ENCODE measurements around the gene UPK1A.
A peak's percentile ranks its signal among the peaks of the same experiment; 100 is the strongest.

UPK1A gene

DNA sequence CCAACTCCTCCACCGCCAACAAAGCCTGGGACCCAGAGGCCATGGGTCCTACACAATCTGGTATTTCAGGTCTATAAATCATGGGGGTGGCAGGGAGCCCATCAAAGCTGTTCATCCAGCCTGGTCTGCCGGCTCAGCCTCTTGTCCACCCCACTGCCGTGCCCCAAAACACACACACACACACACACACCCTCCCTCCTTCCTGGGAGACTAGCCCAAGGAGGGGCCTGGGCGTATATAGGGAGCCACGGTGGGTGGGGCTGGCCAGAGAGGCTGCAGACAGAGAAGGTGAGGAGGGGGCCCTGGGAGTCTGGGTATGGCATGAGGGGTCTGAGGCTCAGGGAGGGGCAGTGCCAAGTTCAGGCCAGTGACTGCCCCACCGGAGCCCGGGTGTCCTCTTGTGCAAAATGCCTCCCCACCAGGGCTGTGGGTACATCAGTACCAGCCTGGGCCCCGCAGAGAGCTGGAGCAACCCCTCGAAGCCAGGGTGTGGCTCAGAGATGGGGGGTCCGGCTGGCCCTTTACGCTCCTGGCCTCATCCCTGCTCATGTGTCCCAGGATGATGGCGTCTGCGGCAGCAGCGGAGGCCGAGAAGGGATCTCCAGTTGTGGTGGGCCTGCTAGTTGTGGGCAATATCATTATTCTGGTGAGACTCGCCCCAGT lies at the start of gene UPK1A:
TSS of gene UPK1A (plus strand) at position 267 of the 663 bp plus-strand sequence. CDS start at position 563, 296 bp downstream.
- no peak for DNase-seq

DNA sequence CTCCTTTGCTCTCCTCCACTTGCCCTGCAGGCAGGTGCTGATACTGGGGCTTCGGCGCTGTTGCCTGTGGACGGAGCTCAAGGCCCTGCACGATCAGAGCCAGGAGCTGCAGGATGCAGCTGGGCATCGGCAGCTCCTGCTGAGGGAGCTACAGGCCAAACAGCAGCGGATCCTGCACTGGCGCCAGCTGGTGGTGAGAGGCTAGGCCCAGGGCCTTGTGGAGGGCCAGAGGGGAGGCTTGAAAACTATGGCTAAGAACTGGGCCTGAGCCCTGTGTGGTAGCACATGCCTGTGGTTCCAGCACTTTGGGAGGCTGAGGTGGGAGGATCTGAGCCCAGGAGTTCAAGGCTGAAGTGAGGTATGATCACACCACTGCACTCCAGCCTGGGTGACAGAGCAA lies 47.5 kb upstream of the UPK1A start:
- DNase-seq: no peak

DNA sequence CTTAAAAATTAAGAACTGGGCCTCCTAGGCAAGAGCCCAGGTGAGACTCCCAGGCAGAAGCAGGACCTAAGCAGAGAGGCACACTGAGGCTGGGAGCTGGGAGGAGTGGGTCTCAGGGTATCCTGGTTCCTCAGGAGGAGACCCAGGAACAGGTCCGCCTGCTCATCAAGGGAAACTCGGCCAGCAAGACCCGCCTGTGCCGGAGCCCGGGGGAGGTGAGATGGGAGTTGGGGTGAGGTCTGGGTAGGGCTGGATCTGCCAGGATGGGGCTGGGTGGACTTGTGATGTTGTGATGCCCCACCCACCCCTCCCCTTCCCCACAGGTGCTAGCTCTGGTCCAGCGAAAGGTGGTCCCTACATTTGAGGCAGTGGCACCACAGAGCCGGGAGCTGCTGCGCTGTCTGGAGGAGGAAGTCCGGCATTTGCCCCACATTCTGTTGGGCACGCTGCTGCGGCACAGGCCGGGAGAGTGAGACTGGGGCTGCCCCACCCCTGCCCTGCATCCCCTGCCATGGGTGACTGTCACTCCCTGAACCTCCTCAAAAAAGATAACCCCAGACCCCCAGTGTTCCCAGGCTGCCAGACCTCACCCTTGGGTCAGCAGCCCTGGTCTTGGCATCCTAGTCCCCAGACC lies 46.9 kb upstream of the UPK1A start:
- DNase-seq: no peak

DNA sequence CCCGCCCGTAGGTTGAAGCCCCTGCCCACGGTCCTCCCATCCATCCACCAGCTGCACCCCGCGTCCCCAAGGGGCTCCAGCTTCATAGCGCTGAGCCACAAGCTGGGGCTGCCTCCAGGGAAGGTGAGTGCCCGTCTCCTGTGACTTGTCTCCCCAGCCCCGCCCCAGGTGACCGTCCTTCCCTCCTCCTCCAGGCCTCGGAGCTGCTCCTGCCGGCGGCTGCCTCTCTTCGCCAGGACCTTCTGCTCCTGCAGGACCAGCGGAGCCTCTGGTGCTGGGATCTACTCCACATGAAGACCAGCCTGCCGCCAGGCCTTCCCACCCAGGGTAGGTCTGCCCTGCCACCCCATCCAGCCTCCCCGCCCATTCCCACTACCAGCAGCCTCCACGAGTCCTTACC lies 46.3 kb upstream of the UPK1A start:
- DNase-seq: no peak

DNA sequence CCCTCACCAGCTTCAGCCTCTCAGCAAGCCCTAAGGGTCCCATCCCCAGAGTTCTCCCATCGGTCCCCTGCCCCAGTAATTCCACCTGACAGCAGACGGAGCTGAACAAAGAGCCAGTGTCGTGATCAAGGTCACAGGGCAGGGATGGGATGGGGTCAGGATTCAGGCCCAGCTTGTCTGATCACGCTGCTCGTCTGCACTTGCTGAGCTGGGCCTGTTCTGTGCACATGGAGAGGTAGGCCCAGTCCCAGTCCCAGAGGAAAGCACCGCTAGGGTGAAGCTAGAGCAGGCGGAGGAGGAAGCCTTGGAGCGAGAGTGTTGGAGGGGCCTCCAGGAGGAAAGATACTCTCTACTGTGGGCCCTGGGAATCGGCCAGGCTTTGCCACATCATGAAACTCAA lies 44.6 kb upstream of the UPK1A start:
- DNase-seq: no peak

DNA sequence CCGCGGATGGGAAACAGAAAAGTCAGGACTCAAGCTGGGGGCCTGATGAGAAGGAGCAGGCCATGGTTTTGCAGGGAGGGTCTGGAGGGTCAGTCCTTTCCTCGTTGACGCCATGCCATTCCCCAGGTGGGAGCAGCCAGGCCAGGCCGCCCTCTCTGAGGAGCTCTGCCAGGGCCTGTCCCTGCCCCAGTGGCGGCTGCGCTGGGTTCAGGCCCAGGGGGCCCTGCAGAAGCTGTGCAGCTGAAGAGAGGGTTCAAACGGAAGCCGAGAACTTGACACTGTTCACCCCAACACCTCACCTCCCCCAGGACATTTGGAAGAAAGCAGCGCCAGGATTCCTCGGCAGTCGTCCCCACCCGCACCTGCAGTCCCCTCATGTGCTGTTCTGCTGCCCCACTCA lies 43.6 kb upstream of the UPK1A start:
- DNase-seq: no peak

DNA sequence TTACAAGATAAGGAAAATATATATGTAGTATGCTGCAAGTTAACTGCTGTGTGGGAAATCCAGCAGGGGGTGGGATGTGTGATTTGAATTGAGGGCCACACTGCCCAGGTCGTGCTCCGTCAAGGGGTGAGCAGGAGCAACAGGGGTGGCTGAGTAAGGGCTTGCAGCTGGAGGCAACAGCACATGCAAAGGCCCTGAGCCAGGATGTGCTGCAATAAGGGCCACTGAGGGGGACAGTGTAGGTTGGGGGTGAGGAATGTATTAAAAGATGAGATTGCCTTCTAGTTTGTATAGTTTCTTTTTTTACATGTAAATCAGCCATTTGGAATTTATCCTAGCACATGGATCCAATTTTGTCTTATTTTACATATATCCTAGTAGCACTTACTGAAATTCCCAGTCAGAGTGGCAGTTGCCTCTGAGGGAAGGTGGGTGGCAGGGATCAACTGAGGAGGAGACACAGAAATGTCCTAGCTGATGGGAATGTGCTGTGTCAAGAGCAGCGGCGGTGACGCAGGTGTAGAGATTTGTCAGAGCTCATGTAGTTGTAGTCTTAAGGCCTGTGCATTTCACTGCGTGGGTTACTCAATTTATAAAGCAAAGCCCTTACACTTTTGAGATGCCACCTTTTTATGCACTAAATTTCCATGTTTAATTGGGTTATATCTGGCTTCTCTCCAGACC lies 42.8 kb upstream of the UPK1A start:
- no peak for DNase-seq

DNA sequence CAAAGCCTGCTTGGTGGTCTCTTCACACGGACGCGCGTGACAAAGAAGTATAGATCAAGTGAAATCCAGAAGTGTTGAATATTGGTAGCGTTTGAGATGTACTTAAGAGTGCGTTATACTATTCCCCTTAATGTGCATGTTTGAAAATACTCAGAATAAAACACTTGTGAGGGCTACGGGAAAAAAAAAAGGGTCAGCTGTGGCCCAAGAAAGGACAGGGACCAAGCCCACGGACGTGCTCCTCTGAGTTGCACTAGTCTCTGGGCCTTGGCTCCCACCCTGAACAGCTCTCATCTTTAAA lies 38.1 kb upstream of the UPK1A start:
- DNase-seq: no peak

DNA sequence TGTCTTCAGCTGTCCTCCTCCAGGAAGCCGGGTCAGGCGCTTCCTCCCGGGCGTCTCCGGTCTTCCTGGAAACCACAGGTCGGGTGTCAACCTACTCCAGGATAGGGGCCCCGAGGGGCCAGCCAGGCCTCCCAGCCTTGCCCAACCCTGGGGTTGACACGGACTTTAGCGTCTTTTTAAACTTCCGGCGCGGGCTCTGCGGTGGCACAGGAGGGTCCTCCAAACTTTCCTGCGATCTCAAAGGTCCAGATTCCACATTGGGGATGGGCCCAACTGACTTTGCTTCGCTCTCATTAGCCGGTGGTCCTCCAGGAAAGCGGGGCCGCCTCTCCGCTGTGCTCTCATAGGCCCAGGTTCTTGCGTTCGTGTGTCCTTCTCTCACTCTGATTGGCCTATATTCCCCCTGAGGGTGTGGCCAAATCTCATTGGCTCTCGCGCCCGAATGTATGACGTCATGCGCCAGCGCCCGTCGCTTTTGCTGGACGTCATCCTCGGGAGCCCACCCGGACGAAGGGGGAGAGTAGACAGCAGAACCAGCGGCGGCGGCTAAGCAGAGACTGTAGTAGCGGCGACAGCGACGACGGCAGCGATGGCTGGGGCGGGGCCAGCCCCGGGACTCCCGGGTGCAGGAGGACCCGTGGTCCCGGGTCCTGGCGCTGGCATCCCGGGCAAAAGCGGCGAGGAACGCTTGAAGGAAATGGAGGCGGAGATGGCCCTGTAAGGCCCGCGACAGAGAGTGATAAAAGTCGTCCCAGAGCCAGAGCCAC lies 37.6 kb upstream of the UPK1A start, which contains the start of gene RBM42:
TSS of gene RBM42 (plus strand) at position 472 of the 767 bp plus-strand sequence. CDS start at position 590, 118 bp downstream.
- peak; percentile 98 for DNase-seq

DNA sequence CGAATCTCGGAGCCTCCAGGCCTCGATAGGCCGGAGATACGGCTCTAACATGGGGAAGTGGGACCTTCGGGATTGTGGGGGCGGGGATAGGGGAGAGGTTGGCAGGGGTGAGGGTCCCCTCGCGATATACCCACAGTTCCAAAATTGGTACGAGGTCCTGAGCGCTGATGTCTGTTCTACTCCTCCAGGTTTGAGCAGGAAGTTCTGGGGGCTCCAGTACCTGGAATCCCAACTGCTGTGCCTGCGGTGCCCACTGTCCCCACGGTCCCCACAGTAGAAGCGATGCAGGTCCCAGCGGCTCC lies 37.0 kb upstream of the UPK1A start:
- DNase-seq: no peak

DNA sequence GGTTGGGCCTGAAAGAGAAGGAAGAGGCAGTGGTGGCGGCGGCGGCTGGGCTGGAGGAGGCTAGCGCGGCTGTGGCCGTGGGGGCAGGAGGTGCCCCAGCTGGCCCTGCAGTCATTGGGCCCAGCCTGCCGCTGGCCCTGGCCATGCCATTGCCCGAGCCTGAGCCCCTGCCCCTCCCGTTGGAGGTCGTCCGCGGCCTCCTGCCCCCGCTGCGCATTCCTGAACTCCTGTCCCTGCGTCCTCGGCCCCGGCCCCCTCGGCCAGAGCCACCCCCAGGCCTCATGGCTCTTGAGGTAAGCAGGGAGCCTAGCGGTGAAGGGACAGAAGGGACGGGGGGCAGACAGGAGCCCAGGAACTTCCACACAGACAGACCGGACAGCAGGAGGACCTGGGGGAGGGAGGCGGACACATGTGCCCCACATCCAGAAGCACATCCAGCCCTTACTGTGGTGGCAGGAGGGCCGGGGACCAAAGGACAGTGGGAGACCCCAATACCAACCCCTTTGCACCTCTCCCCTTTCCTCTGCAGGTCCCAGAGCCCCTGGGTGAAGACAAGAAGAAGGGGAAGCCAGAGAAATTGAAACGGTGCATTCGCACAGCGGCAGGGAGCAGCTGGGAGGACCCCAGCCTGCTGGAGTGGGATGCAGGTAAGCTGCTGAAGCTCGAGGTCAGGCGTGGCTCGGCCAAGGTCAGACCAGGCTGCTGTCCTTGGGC lies 32.4 kb upstream of the UPK1A start:
- DNase-seq: no peak

DNA sequence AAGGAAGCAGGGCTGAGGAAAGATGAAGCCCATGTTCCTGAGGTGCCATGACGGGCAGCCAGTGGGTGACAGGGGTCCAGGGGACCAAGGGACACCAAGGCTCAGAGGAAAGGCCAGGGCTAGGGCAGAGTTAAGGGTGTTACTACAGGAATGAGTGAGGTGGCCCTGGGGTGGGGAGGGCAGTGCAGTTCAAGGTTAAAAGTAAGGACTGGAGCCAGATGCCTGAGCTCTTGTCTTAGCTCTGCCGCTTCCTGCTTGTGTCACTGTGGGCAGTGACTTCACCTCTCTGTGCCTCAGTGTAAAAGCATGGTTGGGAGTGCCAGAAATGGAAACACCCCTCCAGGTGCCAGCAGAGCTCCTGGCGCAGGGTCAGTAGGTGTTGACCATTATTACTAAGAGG lies 29.7 kb upstream of the UPK1A start:
- no peak for DNase-seq

DNA sequence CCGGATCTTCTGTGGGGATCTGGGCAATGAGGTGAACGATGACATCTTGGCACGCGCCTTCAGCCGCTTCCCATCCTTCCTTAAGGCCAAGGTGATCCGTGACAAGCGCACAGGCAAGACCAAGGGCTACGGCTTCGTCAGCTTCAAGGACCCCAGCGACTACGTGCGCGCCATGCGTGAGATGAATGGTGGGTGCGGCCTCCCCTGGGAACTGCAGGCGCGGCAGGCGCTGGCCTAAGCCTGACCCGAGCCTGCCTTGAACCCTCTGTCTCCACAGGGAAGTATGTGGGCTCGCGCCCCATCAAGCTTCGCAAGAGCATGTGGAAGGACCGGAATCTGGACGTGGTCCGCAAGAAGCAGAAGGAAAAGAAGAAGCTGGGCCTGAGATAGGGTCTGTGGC lies 29.2 kb upstream of the UPK1A start:
- no peak for DNase-seq

DNA sequence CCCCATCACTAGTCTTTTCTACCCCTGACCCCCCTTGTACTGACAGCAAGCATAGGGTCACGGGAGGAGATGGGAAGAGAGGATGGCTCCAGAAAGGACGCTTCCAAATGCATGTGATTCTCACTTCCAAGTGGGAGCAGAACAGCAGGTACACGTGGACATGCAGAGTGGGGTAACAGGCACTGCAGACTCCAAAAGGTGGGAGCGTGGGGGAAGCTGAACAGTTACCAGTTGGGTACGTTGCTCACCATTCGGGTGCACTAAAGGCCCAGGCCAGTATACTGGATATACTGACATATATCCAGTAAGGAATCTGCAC lies 27.0 kb upstream of the UPK1A start:
- no peak for DNase-seq

DNA sequence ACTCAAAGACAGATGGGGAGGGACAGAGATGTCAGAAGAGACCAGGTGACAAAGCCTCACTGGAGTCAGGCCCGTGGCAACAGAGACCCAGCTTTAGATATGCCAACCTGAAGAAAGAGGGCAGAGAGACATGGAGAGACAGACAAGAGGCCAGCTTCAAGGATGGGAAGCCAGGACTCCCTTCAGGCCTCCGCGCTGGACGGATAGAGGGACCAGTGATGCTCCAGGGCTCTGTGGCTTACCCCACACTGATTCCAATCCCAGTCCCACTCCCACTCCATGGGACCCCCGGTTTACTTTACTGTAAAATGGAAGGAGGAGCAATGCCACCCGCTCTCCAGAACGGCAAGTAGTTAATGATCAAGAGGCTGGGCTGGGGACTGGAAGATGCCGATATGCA lies 26.5 kb upstream of the UPK1A start:
- no peak for DNase-seq

DNA sequence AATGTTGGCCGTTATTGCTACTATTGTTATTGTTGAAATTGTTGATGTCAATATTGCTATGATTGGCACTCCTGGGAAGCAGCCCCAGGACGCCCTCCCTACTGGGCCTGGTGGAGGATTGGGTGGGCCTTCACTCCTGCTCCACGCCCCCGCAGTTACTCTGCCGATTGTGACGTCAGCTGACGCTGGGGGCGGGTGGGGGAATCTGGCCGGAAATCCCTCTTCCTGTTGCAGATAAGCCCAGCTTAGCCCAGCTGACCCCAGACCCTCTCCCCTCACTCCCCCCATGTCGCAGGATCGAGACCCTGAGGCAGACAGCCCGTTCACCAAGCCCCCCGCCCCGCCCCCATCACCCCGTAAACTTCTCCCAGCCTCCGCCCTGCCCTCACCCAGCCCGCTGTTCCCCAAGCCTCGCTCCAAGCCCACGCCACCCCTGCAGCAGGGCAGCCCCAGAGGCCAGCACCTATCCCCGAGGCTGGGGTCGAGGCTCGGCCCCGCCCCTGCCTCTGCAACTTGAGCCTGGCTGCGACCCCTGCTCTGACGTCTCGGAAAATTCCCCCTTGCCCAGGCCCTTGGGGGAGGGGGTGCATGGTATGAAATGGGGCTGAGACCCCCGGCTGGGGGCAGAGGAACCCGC lies 24.7 kb upstream of the UPK1A start, which contains the start of gene ETV2:
TSS of gene ETV2 (plus strand) at position 231 of the 637 bp plus-strand sequence. CDS start 716 bp downstream, outside the sequence.
- no peak for DNase-seq

DNA sequence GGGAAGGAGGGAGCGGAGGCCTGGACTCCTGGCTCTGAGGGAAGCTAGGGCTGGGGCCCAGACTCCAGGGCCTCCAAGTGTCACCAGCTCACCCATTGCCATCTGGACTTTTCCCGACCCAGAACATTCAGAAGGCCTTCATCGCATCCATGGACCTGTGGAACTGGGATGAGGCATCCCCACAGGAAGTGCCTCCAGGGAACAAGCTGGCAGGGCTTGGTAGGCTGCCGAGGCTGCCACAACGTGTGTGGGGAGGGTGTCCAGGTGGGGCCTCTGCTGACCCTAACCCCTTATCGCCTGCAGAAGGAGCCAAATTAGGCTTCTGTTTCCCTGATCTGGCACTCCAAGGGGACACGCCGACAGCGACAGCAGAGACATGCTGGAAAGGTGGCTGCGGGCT lies 24.0 kb upstream of the UPK1A start:
- no peak for DNase-seq

DNA sequence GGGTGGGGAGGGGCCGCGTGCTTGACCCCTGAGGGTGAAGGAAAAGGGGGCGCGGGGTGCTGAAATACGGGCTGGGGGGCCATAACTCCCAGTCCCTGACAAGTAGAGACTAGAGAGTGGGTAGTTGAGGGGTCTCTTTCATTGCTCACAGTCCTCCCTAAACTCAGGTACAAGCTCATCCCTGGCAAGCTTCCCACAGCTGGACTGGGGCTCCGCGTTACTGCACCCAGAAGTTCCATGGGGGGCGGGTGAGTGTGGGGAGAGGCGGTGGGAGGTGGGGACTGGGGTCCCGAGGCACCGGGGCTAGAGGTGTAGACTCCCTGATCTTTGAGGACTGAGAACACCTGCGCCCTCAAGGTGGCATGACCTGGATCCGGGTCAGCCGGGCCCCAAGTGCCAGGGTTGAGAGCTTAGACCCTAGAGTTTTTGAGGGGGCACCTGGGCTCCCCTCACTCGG lies 23.5 kb upstream of the UPK1A start:
- DNase-seq: no peak

DNA sequence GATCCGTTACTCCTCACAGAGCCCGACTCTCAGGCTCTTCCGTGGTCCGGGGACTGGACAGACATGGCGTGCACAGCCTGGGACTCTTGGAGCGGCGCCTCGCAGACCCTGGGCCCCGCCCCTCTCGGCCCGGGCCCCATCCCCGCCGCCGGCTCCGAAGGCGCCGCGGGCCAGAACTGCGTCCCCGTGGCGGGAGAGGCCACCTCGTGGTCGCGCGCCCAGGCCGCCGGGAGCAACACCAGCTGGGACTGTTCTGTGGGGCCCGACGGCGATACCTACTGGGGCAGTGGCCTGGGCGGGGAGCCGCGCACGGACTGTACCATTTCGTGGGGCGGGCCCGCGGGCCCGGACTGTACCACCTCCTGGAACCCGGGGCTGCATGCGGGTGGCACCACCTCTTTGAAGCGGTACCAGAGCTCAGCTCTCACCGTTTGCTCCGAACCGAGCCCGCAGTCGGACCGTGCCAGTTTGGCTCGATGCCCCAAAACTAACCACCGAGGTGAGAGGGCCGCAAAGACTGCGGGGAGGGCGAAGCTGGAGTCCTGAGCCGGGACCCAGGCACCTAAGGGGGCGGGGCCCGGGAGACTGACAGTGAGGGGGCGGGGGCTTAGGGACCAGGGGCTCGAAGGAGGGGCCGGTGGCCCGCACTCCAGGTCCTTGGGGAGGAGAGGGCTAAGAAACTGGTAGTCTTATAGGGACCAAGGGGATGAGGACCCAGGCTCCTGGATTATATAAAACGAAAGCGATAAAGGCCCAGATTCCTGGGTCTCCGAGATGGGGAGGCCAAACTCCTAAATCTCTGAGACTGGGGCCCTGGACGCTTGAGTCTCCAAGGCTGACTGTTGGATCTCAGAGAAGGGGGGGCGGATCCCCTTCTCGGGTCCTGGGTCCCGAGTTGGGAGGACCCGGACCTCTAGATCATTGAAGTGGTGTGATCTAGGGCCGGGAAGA lies 22.8 kb upstream of the UPK1A start:
- peak; percentile 96 for DNase-seq

DNA sequence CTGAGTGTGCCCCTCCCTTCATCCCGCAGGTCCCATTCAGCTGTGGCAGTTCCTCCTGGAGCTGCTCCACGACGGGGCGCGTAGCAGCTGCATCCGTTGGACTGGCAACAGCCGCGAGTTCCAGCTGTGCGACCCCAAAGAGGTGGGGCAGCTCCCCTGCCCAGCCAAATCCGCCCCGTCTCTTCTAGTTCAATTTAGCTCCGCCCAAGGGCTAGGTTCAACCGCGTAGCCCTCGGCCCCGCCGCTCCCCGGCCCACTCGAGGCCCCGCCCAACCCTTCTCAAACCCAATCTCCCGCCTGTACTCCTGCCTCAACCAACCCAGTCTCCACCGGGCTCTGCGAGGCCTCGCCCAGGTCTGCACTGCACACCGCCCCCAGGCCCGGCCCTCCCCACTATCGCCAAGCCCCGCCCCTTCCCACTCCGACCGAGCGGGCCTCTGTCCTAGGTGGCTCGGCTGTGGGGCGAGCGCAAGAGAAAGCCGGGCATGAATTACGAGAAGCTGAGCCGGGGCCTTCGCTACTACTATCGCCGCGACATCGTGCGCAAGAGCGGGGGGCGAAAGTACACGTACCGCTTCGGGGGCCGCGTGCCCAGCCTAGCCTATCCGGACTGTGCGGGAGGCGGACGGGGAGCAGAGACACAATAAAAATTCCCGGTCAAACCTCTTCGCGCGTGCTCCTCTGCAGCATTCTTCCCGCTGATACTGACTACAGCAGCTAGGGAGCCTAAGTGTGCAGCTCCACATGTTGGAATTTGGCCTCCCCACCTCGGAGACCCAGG lies 21.9 kb upstream of the UPK1A start:
- DNase-seq: peak; percentile 80
